ENCODE measurements around the gene LINC01488. TPM values are rescaled to one million over a fixed set of nuclear protein-coding genes. Genes with fewer than 3 reads are reported as not detected.

The LINC01488 gene
- total and polyA plus RNA-seq, 7 donors = 0.36 TPM; not detected in 6

DNA sequence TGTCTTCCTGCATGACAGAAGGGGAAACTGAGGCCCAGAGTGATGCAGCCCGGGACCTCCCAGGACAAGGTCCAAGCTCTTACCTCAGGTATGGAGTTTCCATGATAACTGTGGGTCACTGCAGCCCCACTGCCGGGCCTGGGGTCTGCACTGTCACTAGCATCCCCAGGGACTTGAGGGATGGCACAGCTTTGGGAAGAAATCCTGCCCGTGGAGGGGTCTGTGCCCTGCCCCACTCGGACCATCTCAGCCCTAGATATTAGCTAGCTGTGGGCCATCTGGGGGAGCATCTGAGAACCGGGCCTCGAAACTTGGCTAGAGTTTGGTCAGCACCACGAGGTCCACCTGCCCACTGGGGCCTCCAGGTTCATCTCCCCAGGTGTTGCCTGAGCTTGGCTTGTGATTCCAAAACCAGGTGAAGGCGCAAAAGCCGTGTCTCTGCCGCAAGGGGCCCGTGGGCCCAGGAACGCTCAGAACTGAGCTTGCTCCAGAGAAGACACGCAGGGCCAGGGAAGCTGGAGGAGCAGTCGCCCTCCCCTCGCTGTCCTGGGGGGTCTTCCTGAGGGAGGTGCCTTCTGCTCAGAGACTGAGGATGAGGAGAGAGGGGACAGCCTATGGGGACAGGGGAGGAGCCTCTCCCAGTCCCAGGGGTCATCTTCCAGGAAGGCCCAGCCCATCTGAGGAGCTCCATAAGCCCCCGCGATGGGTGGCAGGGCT lies 4.8 kb downstream of the LINC01488 start:
- Histone ChIP-seq H3K9me3 (no peaks in the 10 kb centered on the region), H3K4me3 (no peak overlapping the region), H3K27me3 (no peaks in the 10 kb centered on the region), H3K27ac (no peak overlapping the region), H3K36me3 (no peaks in the 10 kb centered on the region), H3K4me1 (peaks cover 0 to 15% (median 14%) of the 10 kb centered on the region in 4 donors)
- intact Hi-C loops (cut with DNase I) = no loop called here
- WGBS, 2 donors = 89 to 90% methylated on average over 17 of the region's 17 CpGs
- no peak for DNase-seq
- TF ChIP-seq EP300 (IDR thresholded peaks at IDR 0.05) (no peak), POLR2A (IDR thresholded peaks at IDR 0.05) (no peak), POLR2AphosphoS5 (IDR thresholded peaks at IDR 0.05) (no peak)
- TF ChIP-seq, protein P1, sequence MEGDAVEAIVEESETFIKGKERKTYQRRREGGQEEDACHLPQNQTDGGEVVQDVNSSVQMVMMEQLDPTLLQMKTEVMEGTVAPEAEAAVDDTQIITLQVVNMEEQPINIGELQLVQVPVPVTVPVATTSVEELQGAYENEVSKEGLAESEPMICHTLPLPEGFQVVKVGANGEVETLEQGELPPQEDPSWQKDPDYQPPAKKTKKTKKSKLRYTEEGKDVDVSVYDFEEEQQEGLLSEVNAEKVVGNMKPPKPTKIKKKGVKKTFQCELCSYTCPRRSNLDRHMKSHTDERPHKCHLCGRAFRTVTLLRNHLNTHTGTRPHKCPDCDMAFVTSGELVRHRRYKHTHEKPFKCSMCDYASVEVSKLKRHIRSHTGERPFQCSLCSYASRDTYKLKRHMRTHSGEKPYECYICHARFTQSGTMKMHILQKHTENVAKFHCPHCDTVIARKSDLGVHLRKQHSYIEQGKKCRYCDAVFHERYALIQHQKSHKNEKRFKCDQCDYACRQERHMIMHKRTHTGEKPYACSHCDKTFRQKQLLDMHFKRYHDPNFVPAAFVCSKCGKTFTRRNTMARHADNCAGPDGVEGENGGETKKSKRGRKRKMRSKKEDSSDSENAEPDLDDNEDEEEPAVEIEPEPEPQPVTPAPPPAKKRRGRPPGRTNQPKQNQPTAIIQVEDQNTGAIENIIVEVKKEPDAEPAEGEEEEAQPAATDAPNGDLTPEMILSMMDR (IDR thresholded peaks at IDR 0.05) = no peak

DNA sequence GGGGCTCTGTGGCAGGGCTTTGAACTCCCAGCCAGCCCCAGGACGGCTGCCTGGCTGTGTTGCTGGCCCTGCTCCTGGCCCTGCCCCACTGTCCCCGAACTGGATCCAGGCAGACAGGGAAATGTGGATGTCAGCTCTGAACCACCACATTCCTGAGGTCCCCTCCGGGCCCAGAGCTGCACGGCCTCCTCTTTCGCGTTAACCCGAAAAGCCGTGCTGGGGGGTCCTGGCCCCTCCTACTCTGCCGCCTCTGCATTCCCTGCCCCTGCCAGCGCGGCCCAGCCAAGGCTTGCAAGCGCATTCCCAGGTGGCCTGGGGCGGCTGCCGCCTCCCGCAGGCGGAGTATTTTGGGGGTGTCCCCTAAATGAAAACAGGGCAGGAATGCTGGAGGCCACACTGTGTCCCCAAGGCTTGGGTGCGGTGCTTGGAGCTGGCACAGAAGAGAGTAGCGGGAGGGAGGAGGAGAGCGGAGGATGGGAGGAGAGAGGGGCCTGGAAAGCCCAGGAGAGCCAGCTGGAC lies 5.4 kb downstream of the LINC01488 start:
- Histone ChIP-seq H3K27me3 (no peaks in the 10 kb centered on the region), H3K9me3 (no peaks in the 10 kb centered on the region), H3K36me3 (no peaks in the 10 kb centered on the region), H3K4me1 (peaks cover 0 to 15% (median 14%) of the 10 kb centered on the region in 4 donors), H3K4me3 (no peak overlapping the region), H3K27ac (no peak overlapping the region)
- 82 to 86% methylated on average over 19 of the region's 19 CpGs for WGBS, 2 donors
- intact Hi-C loops (cut with DNase I) = no loop called here
- no peak for DNase-seq
- TF ChIP-seq POLR2A (IDR thresholded peaks at IDR 0.05) = no peak
- TF ChIP-seq, protein P1 (IDR thresholded peaks at IDR 0.05) = no peak
- no peak for TF ChIP-seq EP300 (IDR thresholded peaks at IDR 0.05)
- TF ChIP-seq POLR2AphosphoS5 (IDR thresholded peaks at IDR 0.05) = no peak

DNA sequence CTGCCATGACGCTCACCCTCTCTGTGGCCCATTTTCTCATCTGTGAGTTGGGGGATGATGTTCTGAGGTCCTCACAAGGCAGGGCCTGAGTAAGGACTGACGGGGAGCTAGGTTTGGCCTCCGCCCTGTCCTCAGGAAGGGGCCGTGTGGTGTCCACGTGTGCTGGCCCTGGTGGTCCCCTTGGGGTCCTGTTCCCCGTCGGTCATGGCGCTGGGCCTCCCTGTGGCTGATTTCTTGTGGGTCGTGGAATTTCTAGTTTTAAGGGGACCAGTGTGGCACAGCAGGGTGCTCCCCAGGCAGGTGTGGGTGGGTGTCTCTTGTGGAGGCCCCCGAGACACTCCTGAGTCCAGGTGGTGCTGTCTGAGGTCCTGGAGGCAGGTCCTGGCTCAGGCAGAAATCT lies 5.9 kb downstream of the LINC01488 start:
- DNase-seq = no peak
- TF ChIP-seq, protein P1 (IDR thresholded peaks at IDR 0.05) = no peak
- TF ChIP-seq POLR2AphosphoS5 (IDR thresholded peaks at IDR 0.05) (no peak), EP300 (IDR thresholded peaks at IDR 0.05) (no peak), POLR2A (IDR thresholded peaks at IDR 0.05) (no peak)
- Histone ChIP-seq H3K27ac (no peak overlapping the region), H3K27me3 (no peaks in the 10 kb centered on the region), H3K9me3 (no peaks in the 10 kb centered on the region), H3K36me3 (no peaks in the 10 kb centered on the region), H3K4me1 (peaks cover 0 to 15% (median 14%) of the 10 kb centered on the region in 4 donors), H3K4me3 (no peak overlapping the region)
- WGBS, 2 donors = 94 to 95% methylated on average over 10 of the region's 10 CpGs
- intact Hi-C loops (cut with DNase I) = no loop called here

DNA sequence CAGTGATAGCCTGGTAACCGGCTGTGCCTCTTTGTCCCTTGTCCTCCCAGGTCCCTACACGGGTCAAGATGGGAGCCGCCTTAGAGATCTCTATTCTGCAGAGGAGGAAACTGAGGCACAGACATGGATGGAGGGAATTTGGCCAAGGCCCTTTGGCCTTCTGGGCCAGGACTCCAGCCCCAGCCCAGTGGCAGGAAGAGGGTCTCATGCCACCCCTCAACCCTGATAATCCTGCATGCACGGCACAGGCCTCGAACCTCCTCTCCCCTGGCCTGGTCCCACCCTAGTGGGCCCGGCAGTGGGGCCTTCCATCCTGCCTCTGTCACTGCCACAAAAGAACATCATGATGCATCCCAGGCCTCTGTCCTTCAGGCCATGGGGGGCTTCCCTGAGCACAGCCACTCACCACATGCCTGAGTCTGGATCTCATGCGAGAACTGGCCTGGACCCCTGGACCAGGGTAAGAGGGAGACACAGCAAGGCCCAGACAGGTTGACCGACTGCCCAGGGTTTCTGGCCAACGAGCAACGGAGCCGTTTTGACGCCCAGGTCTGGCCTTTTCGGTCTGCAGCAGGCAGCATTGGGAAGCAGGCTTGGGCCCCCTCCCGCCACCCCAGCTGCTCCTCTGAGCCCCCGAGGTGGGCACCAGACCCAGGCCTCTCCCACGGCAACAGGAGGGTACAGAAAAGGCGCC lies 6.5 kb downstream of the LINC01488 start:
- TF ChIP-seq EP300 (IDR thresholded peaks at IDR 0.05) = no peak
- TF ChIP-seq, protein P1 (IDR thresholded peaks at IDR 0.05) = no peak
- no peak for TF ChIP-seq POLR2AphosphoS5 (IDR thresholded peaks at IDR 0.05)
- TF ChIP-seq POLR2A (IDR thresholded peaks at IDR 0.05) = no peak
- Histone ChIP-seq H3K9me3 (no peaks in the 10 kb centered on the region), H3K27me3 (no peaks in the 10 kb centered on the region), H3K4me3 (no peak overlapping the region), H3K27ac (no peak overlapping the region), H3K36me3 (no peaks in the 10 kb centered on the region), H3K4me1 (peaks cover 0 to 15% (median 14%) of the 10 kb centered on the region in 4 donors)
- intact Hi-C loops (cut with DNase I) = no loop called here
- 95% methylated on average over 17 of the region's 17 CpGs for WGBS, 2 donors
- DNase-seq = no peak

Measured in sigmoid colon (tissue), 7 donors.